ENCODE measurements around the gene ERCC5.

DNA sequence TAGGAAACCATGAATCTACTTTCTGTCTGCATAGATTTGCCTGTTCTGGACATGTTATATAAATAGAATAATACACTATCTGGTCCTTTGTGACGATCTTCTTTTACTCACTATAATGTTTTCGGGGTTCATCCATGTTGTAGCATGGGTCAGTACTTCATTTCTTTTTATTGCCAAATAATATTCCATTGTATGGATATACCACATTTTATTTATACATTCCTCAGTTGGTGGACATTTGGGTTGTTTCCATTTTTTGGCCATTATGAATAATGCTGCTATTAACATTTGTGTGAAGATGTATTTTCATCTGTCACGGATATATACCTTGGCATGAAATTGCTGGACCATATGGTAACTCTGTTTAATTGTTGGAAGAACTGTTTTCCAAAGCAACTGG, 40.2 kb upstream of the ERCC5 start:
- TF ChIP-seq JUND (IDR thresholded peaks at IDR 0.05; ENCODE audit: low read length) (no peak), CREB1 (IDR thresholded peaks at IDR 0.05) (no peak), RAD21 (IDR thresholded peaks at IDR 0.05 in 1 of 2, conservative IDR thresholded peaks at IDR 0.05 in 1 of 2; ENCODE audit: low read depth in 2 of 2, low read length in 2 of 2) (no peak), CHD2 (IDR thresholded peaks at IDR 0.05; ENCODE audit: low read length) (no peak), SP1 (IDR thresholded peaks at IDR 0.05; ENCODE audit: low read depth, low read length) (no peak), KDM4A (IDR thresholded peaks at IDR 0.05; ENCODE audit: low read depth, low read length, severe bottlenecking) (no peak), EZH2 (IDR thresholded peaks at IDR 0.05; ENCODE audit: low read depth, low read length, severe bottlenecking) (no peak), POLR2A (IDR thresholded peaks at IDR 0.05; ENCODE audit: control extremely low read depth in 1 of 2, low read depth in 2 of 2, low read length in 2 of 2) (no peak), CEBPB (IDR thresholded peaks at IDR 0.05; ENCODE audit: low read depth, low read length) (no peak), HDAC2 (IDR thresholded peaks at IDR 0.05; ENCODE audit: borderline replicate concordance in 1 of 2, low read depth in 2 of 2, low read length in 2 of 2) (no peak)
- TF ChIP-seq, protein P1, sequence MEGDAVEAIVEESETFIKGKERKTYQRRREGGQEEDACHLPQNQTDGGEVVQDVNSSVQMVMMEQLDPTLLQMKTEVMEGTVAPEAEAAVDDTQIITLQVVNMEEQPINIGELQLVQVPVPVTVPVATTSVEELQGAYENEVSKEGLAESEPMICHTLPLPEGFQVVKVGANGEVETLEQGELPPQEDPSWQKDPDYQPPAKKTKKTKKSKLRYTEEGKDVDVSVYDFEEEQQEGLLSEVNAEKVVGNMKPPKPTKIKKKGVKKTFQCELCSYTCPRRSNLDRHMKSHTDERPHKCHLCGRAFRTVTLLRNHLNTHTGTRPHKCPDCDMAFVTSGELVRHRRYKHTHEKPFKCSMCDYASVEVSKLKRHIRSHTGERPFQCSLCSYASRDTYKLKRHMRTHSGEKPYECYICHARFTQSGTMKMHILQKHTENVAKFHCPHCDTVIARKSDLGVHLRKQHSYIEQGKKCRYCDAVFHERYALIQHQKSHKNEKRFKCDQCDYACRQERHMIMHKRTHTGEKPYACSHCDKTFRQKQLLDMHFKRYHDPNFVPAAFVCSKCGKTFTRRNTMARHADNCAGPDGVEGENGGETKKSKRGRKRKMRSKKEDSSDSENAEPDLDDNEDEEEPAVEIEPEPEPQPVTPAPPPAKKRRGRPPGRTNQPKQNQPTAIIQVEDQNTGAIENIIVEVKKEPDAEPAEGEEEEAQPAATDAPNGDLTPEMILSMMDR (IDR thresholded peaks at IDR 0.05; ENCODE audit: control extremely low read depth in 1 of 3, insufficient read depth in 1 of 3, low read depth in 1 of 3, low read length in 3 of 3) = no peak
